Activated naive CD8-positive, alpha-beta T cell (primary cell): ENCODE measurements around the gene MCL1.

Experiments used
- H3K27ac Mint-ChIP-seq: one replicate; pipeline ENCODE4 v1.8.0; 2021; ENCODE audit warnings: mixed read lengths
- H3K27me3 Mint-ChIP-seq: one replicate; pipeline ENCODE4 v1.8.0; 2021; ENCODE audit warnings: mixed read lengths
- H3K36me3 Mint-ChIP-seq: one replicate; pipeline ENCODE4 v1.8.0; 2021; ENCODE audit warnings: mixed read lengths
- H3K4me1 Mint-ChIP-seq: one replicate; pipeline ENCODE4 v1.8.0; 2021; ENCODE audit warnings: low read depth, mixed read lengths
- H3K4me3 Mint-ChIP-seq: one replicate; pipeline ENCODE4 v1.8.0; 2021; ENCODE audit warnings: mild to moderate bottlenecking, mixed read lengths
- H3K9me3 Mint-ChIP-seq: one replicate; pipeline ENCODE4 v1.8.0; 2021; ENCODE audit warnings: low read depth, mixed read lengths

The MCL1 gene

GRCh38 chr1:150530491-150531159, 48.8 kb downstream of the MCL1 start:
- H3K36me3 Mint-ChIP-seq = no peaks in the 10 kb centered on the region
- no peak overlapping the region for H3K4me3 Mint-ChIP-seq
- H3K27ac Mint-ChIP-seq = no peak overlapping the region
- no peaks in the 10 kb centered on the region for H3K9me3 Mint-ChIP-seq
- H3K27me3 Mint-ChIP-seq = no peaks in the 10 kb centered on the region
- peaks cover 2% of the 10 kb centered on the region for H3K4me1 Mint-ChIP-seq

- Mint-ChIP-seq H3K36me3 (no peaks in the 10 kb centered on the region), H3K27me3 (no peaks in the 10 kb centered on the region), H3K4me3 (no peak overlapping the region), H3K9me3 (no peaks in the 10 kb centered on the region), H3K27ac (no peak overlapping the region), H3K4me1 (peaks cover 2% of the 10 kb centered on the region)
These were observed 50.4 kb downstream of the MCL1 start for GRCh38 chr1:150529017-150529416.

DNA sequence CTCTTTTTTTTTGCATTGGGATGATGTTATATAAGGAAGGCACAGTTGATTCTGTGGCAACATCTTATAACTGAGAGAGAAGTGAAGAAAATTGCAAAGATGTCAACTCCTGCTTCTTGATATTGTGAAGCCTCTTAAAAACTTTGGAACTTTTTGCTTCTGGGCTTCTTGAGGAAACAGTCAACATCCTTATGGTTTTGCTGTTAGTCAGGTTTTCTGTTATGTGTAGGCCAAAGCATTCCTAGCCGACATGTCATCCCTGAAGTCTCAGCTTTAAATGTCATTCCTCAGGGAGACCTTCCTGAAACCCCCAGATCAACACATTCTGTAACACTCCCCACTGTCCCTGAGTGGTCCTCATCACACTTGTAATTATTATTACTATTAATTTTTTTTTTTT, 51.2 kb downstream of the MCL1 start:
- Mint-ChIP-seq H3K36me3 (no peaks in the 10 kb centered on the region), H3K27me3 (no peaks in the 10 kb centered on the region), H3K9me3 (no peaks in the 10 kb centered on the region), H3K27ac (no peak overlapping the region), H3K4me1 (peaks cover 2% of the 10 kb centered on the region), H3K4me3 (no peak overlapping the region)

DNA sequence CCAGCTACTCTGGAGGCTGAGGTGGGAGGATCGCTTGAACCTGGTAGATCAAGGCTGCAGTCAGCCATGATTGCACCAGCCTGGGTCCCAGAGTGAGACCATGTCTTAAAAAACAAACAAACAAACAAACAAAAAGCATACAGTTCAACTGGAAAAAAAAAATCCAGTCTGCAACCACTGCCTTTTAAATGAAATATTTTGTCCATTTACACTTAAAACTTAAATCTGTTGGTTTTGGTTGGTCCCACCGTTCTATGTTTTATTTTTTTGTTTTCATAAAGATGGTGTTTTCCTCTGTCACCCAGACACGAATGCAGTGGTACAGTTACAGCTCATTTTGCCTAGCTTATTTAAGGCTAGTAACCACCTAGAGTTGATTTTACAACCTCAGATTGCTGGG, 54.1 kb downstream of the MCL1 start:
- Mint-ChIP-seq H3K4me1 (no peaks in the 10 kb centered on the region), H3K27me3 (no peaks in the 10 kb centered on the region), H3K36me3 (no peaks in the 10 kb centered on the region), H3K4me3 (no peak overlapping the region), H3K27ac (no peak overlapping the region), H3K9me3 (no peaks in the 10 kb centered on the region)
